Hepatocyte (in vitro differentiated cells): ENCODE data around the gene SLC45A2.

Experiments
- EZH2phosphoT487 ChIP-seq: fragments of 200-600 bp; sonication (generic); IDR thresholded peaks from one replicate; pipeline ENCODE4 v1.6.1; 2018; ENCODE audit warnings: antibody characterized with exemption, mild to moderate bottlenecking, low read depth, moderate library complexity; ENCODE audit not compliant: unreplicated experiment, severe bottlenecking
- TF ChIP-seq, protein P1 (sequence below): fragments of 200-600 bp; sonication (generic); IDR thresholded peaks from 2 replicates; pipeline ENCODE4 v1.5.1; 2016; ENCODE audit warnings: antibody characterized with exemption, mild to moderate bottlenecking; ENCODE audit not compliant: poor library complexity

DNA sequence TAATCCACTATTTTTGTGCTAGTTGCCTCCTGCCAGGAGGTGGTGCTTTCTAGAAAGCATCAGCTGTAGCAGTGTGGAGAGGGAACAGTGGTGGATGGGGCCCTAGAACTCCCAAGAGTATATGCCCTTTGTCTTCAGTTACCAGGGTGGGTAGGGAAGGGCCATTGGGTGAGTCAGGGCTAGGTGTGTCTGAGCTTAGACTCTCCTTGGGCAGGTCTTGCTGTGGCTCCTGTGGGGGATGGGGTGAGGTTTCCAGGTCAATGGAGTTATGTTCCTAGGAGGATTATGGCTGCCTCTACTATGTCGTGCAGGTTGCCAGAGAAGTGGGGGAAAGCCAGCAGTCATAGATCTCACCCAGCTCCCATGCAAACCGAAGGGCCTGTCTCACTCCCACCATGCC, 81.4 kb downstream of the SLC45A2 start:
- TF ChIP-seq, protein P1, sequence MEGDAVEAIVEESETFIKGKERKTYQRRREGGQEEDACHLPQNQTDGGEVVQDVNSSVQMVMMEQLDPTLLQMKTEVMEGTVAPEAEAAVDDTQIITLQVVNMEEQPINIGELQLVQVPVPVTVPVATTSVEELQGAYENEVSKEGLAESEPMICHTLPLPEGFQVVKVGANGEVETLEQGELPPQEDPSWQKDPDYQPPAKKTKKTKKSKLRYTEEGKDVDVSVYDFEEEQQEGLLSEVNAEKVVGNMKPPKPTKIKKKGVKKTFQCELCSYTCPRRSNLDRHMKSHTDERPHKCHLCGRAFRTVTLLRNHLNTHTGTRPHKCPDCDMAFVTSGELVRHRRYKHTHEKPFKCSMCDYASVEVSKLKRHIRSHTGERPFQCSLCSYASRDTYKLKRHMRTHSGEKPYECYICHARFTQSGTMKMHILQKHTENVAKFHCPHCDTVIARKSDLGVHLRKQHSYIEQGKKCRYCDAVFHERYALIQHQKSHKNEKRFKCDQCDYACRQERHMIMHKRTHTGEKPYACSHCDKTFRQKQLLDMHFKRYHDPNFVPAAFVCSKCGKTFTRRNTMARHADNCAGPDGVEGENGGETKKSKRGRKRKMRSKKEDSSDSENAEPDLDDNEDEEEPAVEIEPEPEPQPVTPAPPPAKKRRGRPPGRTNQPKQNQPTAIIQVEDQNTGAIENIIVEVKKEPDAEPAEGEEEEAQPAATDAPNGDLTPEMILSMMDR = no peak
- no peak for TF ChIP-seq EZH2phosphoT487
